Stimulated activated CD8-positive, alpha-beta memory T cell treated with anti-CD3 and anti-CD28 coated beads, Interleukin-12 subunit alpha, Interleukin-12 subunit beta, amount 100 ng/mL, for 1 hour (primary cell): ENCODE measurements around the gene ZFP3.
"Not testable (repeated sequence)": the region's sequence is repeated elsewhere in the genome, so short reads cannot be mapped to it uniquely, and the experiment has no call there.

Experiments
- DNase-seq: peaks from one replicate; pipeline ENCODE4 v3.0.0-alpha.2; 2020; ENCODE audit warnings: low read depth

Gene ZFP3

GRCh38 chr17:5078106-5079028 lies at the start of gene ZFP3:
ZFP3 (plus strand) TSS chr17:5078467; CDS start chr17:5091505, 13,038 bp downstream.
- DNase-seq: peak; percentile 57

- not testable (repeated sequence) for DNase-seq
Measured at GRCh38 chr17:5030168-5030567, 48.1 kb upstream of the ZFP3 start.

DNA sequence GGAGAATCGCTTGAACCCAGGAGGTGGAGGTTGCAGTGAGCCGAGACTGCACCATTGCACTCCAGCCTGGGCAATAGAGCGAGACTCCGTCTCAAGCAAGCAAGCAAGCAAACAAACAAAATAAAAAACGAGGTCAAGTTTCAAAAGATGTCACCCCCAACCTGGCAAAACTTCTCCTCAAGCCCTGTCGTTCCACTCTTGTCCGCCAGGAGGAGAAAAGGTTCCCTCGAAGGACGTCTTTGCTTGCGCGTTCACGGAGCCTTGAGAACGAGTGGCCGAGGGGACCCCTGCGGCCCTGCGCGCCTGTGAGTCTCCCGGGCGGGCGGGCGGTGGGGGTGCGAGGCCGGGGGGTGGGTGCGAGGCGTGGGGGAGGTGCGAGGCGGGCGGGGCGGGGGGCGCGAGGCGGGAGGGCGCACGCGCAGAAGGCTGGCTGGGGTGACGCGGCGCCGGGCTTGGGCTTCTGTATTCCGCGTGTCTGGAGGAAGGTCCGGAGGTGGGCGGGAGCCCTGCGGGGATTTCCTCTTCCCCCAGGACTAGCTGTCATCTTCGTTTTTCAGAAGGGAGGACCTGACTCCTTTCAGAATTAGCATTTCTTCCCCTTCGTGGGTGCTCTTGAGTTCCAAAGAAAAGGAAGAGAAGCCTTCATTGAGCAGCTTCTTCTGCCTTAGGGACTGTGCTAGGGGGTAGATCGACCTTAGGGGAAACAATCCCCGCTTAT lies 46.7 kb upstream of the ZFP3 start:
- DNase-seq: peak; percentile 73

DNA sequence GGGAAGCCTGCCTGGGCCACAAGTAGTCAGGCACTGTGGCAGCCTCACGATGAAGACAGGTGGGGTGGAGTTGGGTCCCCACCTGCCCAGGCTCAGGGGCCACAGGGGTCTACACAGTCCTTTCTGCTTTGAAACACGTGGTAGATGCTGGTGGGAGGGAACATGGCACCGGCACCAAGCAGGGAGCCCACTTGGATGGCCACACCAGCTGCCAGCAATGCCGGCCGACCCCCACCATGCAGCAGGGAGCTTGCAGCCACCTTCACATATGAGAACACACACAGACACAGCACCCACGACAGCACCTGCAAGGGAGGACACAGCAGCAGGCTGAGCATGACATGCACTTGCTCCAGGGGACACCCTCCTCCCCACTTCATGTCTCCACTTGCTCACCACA lies 45.4 kb upstream of the ZFP3 start:
- no peak for DNase-seq

DNA sequence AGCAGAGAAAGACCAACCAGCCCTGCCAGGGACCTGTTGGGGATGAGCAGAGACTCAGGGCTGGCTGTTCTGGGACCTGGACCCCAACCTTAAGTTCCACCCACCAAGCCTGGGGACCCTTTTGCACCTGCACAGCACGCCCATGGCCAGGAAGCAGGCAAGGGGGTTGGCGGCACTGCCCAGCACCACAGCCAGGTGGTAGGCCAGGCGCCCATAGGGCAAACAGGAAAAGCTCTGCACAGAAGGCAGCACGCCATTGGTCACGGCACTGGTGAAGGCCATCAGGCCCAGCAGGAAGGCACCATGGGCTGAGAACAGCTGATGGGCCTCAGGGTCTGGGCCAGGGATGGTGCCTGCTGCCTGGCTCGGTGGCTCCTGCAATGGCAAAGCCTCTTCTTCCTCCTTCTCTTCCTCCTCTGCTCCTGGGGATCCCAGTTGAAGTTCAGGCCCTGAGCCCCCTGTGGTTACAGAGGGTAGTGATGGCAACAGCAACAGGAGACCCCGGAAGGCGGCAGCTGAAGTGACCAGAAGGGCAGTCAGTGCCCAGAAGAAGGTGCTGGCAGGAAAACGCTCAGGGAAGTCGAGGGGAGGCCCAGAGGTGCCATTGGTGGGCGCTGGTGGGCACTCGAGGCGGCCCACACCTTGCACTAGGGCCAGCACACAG lies 44.8 kb upstream of the ZFP3 start:
- no peak for DNase-seq

DNA sequence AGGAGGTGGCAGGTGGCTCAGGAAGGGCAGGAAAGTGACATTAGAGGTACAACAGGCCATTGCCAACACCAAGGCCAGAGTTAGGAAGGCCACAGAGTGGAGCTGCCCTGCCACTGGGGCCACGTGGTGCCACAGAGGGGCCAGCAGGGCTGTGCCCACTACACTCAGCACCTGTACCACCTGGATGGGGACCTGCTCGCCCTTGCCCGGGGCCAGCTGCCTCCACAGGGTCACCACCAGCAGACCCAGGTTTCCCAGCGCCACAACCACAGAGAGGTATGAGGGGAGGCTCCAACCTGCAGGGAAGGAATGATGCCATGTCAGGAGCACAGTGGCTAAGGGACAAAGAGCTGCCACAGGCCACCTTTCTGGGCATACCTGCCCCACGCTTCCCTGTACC lies 44.2 kb upstream of the ZFP3 start:
- no peak for DNase-seq

DNA sequence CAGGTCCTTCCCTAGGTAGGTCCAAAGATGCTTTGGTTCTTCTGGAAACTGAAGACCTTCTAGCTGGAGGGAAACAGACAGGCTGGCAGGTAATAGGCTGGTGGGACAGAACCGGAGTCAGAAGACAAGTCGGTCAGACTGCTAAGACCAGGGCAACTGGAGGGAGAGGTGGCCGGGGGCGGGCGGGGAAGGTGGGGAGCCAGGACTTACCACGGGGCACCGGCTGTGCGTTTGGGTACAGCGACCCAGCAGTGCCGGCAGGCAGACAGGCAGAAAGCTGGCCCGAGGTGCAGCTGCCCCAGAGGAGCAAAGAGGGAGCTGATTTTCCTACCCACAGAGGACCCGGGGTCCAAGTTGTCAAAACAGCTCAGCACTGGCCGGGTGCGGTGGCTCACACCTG lies 43.6 kb upstream of the ZFP3 start:
- DNase-seq: no peak

GRCh38 chr17:5035315-5035714 lies 43.0 kb upstream of the ZFP3 start, which contains the start of gene SLC52A1:
SLC52A1 (minus strand) TSS chr17:5035426; CDS start chr17:5034606, 820 bp downstream.
- DNase-seq: no peak

DNA sequence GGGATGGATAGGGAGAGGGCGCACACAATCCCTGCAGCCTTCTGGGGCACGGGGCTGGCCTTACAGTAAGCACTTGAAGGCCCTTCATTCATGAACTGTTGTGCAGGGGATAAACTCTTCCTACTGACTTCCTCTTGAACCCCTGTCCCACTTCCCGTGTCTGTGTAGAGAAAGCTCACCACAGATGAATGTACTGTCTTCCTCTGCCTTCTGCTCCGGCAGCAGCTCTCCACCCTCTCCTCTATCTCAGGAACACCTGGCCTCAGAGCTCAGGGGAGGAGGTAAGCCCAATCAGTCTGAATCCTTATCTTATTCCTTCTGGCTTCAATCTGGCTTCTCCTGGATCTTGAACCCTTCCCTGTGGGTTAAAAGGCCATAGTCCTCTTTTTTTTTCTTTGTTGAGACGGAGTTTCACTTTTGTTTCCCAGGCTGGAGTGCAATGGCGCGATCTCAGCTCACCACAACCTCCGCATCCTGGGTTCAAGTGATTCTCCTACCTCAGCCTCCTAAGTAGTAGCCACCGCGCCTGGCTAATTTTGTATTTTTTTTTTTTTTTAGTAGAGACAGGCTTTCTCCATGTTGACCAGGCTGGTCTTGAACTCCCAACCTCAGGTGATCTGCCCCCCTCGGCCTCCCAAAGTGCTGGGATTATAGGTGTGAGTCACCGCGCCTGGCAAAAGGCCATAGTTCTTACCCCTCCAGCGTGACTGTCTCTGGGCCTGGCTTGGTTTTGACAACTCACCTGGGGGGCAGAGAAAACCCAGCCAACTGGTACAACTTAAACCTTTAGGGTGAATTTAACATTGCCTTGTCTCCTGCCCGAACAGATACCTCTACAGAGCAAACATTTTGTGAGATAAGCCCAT lies 35.9 kb upstream of the ZFP3 start:
- DNase-seq: no peak

DNA sequence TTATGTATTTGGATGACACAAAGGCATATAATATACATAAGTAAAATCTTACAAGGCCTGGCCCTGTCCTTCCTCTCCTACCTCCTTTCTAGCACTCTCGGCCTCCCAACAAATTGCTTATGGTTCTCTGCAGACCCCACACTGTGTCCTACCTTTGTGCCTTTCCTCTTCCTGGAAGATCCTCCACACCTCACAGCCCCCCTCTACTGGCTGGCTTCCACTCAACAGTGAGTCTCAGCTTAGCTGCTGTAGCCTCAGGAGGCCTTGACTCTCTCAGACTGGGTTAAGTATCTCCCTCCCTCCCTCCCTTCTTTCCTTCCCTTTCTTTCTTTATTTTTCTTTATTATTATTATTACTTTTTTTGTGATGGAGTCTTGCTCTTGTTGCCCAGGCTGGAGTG lies 34.7 kb upstream of the ZFP3 start:
- DNase-seq: no peak

GRCh38 chr17:5044630-5045029 lies 33.6 kb upstream of the ZFP3 start:
- DNase-seq: no peak

DNA sequence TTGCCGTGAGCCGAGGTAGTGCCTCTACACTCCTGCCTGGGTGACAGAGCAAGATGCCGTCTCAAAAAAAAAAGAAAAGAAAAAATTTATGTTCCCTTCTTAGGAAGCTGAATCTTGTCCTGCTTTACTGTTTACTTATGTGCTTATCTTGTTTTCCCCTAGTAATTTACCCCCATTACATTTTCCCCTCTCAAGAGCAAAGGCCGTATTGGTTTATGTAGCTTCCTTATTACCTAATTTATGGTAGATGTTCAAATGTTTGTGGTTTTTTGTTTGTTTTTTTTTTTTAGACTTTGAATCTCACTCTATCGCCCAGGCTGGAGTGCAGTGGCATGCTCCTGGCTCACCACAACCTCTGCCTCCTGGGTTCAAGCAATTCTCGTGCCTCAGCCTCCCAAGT lies 32.8 kb upstream of the ZFP3 start:
- no peak for DNase-seq

- DNase-seq: no peak
Measured at GRCh38 chr17:5047446-5047845, 30.8 kb upstream of the ZFP3 start.

DNA sequence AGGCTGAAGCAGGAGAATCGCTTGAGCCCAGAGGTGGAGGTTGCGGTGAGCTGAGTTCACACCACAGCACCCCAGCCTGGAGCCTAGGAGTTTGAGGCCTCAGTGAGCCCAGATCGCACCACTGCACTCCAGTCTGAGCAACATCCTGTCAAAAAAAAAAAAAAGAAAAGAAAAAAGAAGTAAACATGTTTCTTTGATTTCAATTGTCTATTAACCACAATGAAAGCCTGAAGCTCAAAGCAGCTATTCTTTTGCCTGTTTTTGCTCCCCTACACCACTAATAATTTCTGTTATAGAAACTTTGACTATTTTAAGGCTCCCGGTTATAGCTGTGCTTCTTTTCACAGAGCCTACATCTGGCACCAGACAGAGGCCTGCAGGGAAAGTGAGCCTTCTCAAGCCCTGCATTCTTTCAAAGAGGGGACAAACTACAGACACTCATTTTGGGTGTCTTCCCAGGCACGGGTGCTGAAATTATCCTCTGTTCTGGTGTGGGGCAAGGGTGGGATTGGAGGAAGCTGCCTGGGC lies 28.9 kb upstream of the ZFP3 start:
- DNase-seq: peak; percentile 29

DNA sequence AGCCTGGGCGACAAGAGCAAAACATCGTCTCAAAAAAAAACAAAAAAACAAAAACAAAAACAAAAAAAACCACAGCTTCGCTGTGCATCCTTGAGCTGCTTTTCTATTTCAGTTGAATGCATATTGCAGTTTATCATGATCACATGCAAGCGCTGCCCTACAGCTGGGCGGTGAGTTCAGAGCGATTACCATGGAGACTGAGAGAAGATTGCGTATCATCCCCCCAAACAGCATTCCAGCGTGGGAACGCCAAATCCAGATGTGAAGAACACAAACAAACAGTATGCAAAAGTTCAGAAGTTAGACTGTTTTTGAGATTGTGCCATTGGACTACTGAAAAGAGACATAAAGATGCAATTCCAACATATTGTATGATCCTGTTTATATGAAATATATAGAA lies 28.0 kb upstream of the ZFP3 start:
- no peak for DNase-seq

- no peak for DNase-seq
Measured at GRCh38 chr17:5055543-5055942, 22.7 kb upstream of the ZFP3 start.

DNA sequence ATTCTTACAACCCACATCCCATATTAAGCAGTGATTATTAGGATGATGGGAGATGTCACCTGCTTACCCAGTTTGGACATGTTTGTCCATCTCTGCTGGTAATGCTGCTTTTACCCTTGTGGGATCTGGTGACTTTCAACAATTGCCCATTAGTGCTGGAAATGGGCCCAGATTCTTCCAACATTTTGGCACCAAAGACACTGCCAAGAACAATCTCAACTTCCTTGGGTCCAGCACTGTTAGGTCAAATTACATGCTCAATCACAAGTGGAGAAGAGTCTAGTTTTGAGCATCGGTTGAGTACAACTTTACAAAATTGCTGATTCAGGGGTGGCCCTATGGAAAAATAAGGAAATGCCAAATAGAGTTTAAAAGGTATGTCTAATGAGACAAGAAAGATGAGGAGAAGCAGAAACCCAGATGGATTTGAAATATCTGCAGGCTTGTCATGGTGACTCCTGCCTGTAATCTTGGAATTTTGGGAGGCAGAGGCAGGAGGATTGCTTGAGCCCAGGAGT lies 13.0 kb upstream of the ZFP3 start:
- no peak for DNase-seq

DNA sequence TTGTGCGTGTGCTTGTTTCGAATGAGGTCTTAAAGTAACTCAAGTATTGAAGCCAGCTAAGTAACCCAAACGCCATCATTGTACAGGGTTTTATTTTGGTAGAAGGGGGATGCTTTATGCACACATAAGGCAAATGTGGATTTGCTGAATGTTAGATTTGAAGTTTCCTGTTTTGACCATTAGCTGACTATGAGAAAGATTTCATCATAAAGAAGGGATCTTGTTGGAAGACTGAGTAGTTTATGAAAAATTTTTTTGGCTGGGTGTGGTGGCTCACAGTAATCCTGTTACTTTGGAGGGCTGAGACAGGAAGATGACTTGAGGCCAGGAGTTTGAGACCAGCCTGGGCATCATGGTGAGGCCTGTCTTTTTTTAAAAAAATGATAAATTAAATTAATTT lies 10.0 kb upstream of the ZFP3 start:
- no peak for DNase-seq

- no peak for DNase-seq
Measured at GRCh38 chr17:5069724-5070123, 8.5 kb upstream of the ZFP3 start.

DNA sequence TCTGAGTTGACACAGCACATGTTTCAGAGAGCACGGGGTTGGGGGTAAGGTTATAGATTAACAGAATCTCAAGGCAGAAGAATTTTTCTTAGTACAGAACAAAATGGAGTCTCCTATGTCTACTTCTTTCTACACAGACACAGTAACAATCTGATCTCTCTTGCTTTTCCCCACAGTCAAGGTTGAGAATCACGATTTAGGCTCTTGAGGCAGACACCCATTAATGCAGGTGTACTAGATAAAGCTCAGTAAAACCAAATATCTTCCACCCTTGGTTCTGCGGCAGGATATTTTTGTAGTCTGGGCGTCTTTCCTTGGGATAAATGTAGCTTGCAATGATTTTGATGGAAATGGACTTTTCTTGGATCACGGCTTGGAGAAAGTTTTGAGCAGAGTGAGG lies 2.8 kb upstream of the ZFP3 start:
- DNase-seq: not testable (repeated sequence)

DNA sequence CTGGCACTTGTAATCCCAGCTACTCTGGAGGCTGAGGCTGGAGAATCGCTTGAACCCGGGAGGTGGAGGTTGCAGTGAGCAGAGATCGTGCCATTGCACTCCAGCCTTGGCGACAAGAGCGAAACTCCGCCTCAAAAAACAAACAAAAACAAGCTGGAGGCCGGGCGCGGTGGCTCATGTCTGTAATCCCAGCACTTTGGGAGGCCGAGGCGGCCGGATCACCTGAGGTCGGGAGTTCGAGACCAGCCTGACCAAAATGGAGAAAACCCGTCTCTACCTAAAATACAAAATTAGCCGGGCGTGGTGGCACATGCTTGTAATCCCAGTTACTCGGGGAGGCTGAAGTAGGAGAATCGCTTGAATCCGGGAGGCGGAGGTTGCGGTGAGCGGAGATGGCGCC lies 992 bp upstream of the ZFP3 start:
- not testable (repeated sequence) for DNase-seq
